ENCODE data around the gene QKI. TPM values are rescaled to one million over a fixed set of nuclear protein-coding genes. Genes with fewer than 3 reads are reported as not detected.

QKI gene
- polyA plus RNA-seq, 1 donor (not counting 4 experiments of a cell fraction or from before 2014, with no cell fraction given) = 53.3 TPM

DNA sequence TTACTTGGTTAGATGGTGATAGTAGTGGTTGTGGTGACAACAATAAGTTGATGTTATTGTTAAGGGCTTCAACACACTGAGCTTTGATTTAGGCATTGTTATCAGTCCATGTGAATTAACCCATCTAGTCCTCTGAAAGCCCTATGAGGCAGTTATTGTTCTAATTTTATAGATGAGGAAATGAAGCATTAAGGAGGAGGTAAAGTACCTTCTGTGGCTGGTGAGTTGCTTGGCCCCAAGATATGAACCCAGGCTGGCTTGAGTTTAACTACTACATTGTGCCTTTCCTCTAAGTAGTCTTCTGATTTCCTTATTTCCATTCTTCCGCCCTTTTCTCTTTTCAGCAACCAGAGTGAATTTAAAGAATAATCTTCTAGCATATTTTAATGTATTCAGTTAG lies 81.7 kb downstream of the QKI start:
- Histone ChIP-seq H3K9me1 (ENCODE audit: control insufficient read depth, extremely low read depth, insufficient read depth, low read length) (no peaks in the 10 kb centered on the region), H3K9ac (ENCODE audit: control insufficient read depth, extremely low read depth, insufficient read depth, low read length) (no peak overlapping the region), H4K20me1 (ENCODE audit: control insufficient read depth, extremely low read depth, insufficient read depth, low read length) (no peaks in the 10 kb centered on the region), H3K4me2 (ENCODE audit: control insufficient read depth, extremely low read depth, insufficient read depth, low read depth, low read length) (no peak overlapping the region), H3K27ac (ENCODE audit: control insufficient read depth, insufficient read depth, low read length) (no peak overlapping the region), H3K4me3 (ENCODE audit: control insufficient read depth in 2 of 3, extremely low read depth in 1 of 3, insufficient read depth in 2 of 3, low read depth in 1 of 3, low read length in 3 of 3) (no peak overlapping the region), H3K9me3 (ENCODE audit: control insufficient read depth, low read depth, low read length) (no peaks in the 10 kb centered on the region), H3K4me1 (ENCODE audit: control insufficient read depth, extremely low read depth, insufficient read depth, low read length) (peaks cover under 1% of the 10 kb centered on the region), H2AFZ (ENCODE audit: control insufficient read depth, low read length) (no peak overlapping the region), H3K27me3 (ENCODE audit: control insufficient read depth, extremely low read depth, insufficient read depth, low read length) (no peaks in the 10 kb centered on the region), H3K79me2 (ENCODE audit: control insufficient read depth, insufficient read depth, low read length) (peaks cover 92% of the 10 kb centered on the region), H3K36me3 (ENCODE audit: control insufficient read depth in 2 of 2, extremely low read depth in 1 of 2, insufficient read depth in 2 of 2, low read length in 2 of 2) (no peaks in the 10 kb centered on the region)
- dilution Hi-C loops (cut with MboI; ENCODE audit: extremely low pct_ligation_motif_present, low sequenced_read_pairs) = no loop called here
- DNase-seq (ENCODE audit: low read depth, low spot score) = no peak
- TF ChIP-seq EZH2 (IDR thresholded peaks at IDR 0.05; ENCODE audit: low read length) = no peak
- TF ChIP-seq, protein P1, sequence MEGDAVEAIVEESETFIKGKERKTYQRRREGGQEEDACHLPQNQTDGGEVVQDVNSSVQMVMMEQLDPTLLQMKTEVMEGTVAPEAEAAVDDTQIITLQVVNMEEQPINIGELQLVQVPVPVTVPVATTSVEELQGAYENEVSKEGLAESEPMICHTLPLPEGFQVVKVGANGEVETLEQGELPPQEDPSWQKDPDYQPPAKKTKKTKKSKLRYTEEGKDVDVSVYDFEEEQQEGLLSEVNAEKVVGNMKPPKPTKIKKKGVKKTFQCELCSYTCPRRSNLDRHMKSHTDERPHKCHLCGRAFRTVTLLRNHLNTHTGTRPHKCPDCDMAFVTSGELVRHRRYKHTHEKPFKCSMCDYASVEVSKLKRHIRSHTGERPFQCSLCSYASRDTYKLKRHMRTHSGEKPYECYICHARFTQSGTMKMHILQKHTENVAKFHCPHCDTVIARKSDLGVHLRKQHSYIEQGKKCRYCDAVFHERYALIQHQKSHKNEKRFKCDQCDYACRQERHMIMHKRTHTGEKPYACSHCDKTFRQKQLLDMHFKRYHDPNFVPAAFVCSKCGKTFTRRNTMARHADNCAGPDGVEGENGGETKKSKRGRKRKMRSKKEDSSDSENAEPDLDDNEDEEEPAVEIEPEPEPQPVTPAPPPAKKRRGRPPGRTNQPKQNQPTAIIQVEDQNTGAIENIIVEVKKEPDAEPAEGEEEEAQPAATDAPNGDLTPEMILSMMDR (optimal IDR thresholded peaks at IDR 0.05 in 1 of 3, IDR thresholded peaks at IDR 0.05 in 1 of 3, conservative IDR thresholded peaks at IDR 0.05 in 1 of 3; ENCODE audit: extremely low read depth in 1 of 3, insufficient read depth in 2 of 3, low read length in 3 of 3) = no peak
- FAIRE-seq = no peak

DNA sequence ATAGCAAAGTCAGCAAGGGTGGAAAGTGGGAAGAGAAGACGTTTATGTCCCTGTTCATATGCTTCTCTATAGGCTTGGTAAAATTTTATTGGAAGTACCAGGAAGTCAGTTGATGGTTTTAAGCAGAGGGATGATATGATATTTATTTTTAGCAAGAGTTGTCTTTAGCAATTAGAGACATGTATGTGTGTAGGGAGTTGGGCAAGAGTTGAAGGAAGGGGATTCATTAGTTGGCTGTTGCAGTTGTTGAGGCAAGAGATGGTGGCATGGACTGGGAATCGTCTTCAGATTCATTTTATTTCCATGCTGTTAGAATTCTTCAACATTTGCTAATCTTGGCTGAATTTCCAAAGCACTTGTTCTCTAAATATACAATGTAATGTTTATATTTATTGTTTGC lies 85.6 kb downstream of the QKI start:
- no peak for DNase-seq (ENCODE audit: low read depth, low spot score)
- dilution Hi-C loops (cut with MboI; ENCODE audit: extremely low pct_ligation_motif_present, low sequenced_read_pairs) = no loop called here
- H3K4me1 ChIP-seq (ENCODE audit: control insufficient read depth, extremely low read depth, insufficient read depth, low read length) = no peaks in the 10 kb centered on the region
- no peaks in the 10 kb centered on the region for H3K9me3 ChIP-seq (ENCODE audit: control insufficient read depth, low read depth, low read length)
- H3K36me3 ChIP-seq (ENCODE audit: control insufficient read depth in 2 of 2, extremely low read depth in 1 of 2, insufficient read depth in 2 of 2, low read length in 2 of 2) = no peaks in the 10 kb centered on the region
- H4K20me1 ChIP-seq (ENCODE audit: control insufficient read depth, extremely low read depth, insufficient read depth, low read length) = no peaks in the 10 kb centered on the region
- no peak overlapping the region for H3K4me3 ChIP-seq (ENCODE audit: control insufficient read depth in 2 of 3, extremely low read depth in 1 of 3, insufficient read depth in 2 of 3, low read depth in 1 of 3, low read length in 3 of 3)
- TF ChIP-seq EZH2 (IDR thresholded peaks at IDR 0.05; ENCODE audit: low read length) = no peak
- TF ChIP-seq, protein P1 (optimal IDR thresholded peaks at IDR 0.05 in 1 of 3, IDR thresholded peaks at IDR 0.05 in 1 of 3, conservative IDR thresholded peaks at IDR 0.05 in 1 of 3; ENCODE audit: extremely low read depth in 1 of 3, insufficient read depth in 2 of 3, low read length in 3 of 3) = no peak
- H3K9ac ChIP-seq (ENCODE audit: control insufficient read depth, extremely low read depth, insufficient read depth, low read length) = no peak overlapping the region
- no peak overlapping the region for H2AFZ ChIP-seq (ENCODE audit: control insufficient read depth, low read length)
- peaks cover 92% of the 10 kb centered on the region for H3K79me2 ChIP-seq (ENCODE audit: control insufficient read depth, insufficient read depth, low read length)
- FAIRE-seq = no peak
- no peak overlapping the region for H3K27ac ChIP-seq (ENCODE audit: control insufficient read depth, insufficient read depth, low read length)
- no peaks in the 10 kb centered on the region for H3K27me3 ChIP-seq (ENCODE audit: control insufficient read depth, extremely low read depth, insufficient read depth, low read length)
- no peaks in the 10 kb centered on the region for H3K9me1 ChIP-seq (ENCODE audit: control insufficient read depth, extremely low read depth, insufficient read depth, low read length)
- H3K4me2 ChIP-seq (ENCODE audit: control insufficient read depth, extremely low read depth, insufficient read depth, low read depth, low read length) = no peak overlapping the region

Measured in keratinocyte (primary cell).